PC-9 (cell line): ENCODE data around the gene UBQLN1. TPM values are rescaled to one million over a fixed set of nuclear protein-coding genes. Genes with fewer than 3 reads are reported as not detected.

Experiments used
- BruUV-seq: library from RNA; stranded (reverse); fragments of 400-500 nt; replicated peaks from 2 replicates; lab custom pipeline; 2021; lab: Mats Ljungman, UMichigan
- CTCF ChIA-PET: fragments of 300-600 bp; sonication (Branson Sonifier 250); formaldehyde crosslinking; loops from one replicate; lab custom pipeline; 2022; ENCODE audit warnings: antibody characterized with exemption; lab: Charles Lee
- POLR2A ChIA-PET: fragments of 300-600 bp; sonication (Branson Sonifier 250); formaldehyde crosslinking; loops from one replicate; lab custom pipeline; 2022; ENCODE audit warnings: antibody characterized with exemption; ENCODE audit not compliant: unreplicated experiment; lab: Charles Lee
- DNase-seq, 2 experiments: peaks; one replicate each; pipeline versions ENCODE4 v3.0.0 to v3.0.0-alpha.2; 2015 to 2022; ENCODE audit warnings: mixed read lengths in 1 of 2
- H2AFZ ChIP-seq: fragments of 200-600 bp; sonication (generic); 2 replicates; pipeline ENCODE4 v1.8.1; 2017; ENCODE audit warnings: antibody characterized with exemption
- H3F3A ChIP-seq: fragments of 200-600 bp; sonication (generic); 2 replicates; pipeline ENCODE4 v1.8.1; 2017; ENCODE audit warnings: antibody characterized with exemption, mild to moderate bottlenecking, low read depth; ENCODE audit not compliant: insufficient read depth
- H3K27ac ChIP-seq: fragments of 200-600 bp; sonication (generic); 2 replicates; pipeline ENCODE4 v1.6.1; 2016; ENCODE audit warnings: mixed run types
- H3K27me3 ChIP-seq: fragments of 200-600 bp; sonication (generic); 2 replicates; pipeline ENCODE4 v1.6.1; 2016; ENCODE audit warnings: low read depth, mixed run types; ENCODE audit not compliant: insufficient read depth
- H3K36me3 ChIP-seq: fragments of 200-600 bp; sonication (generic); 2 replicates; pipeline ENCODE4 v1.6.1; 2016; ENCODE audit warnings: low read depth, mixed run types
- H3K4me1 ChIP-seq: fragments of 200-600 bp; sonication (generic); replicated peaks from 2 replicates; pipeline ENCODE4 v1.6.1; 2016; ENCODE audit warnings: mixed run types; ENCODE audit not compliant: insufficient read depth
- H3K4me2 ChIP-seq: fragments of 200-600 bp; sonication (generic); 2 replicates; pipeline ENCODE4 v1.6.1; 2017; ENCODE audit warnings: mixed run types
- H3K4me3 ChIP-seq: fragments of 200-600 bp; sonication (generic); 2 replicates; pipeline ENCODE4 v1.6.1; 2016; ENCODE audit warnings: mixed run types
- H3K79me2 ChIP-seq: fragments of 200-600 bp; sonication (generic); 2 replicates; pipeline ENCODE4 v1.6.1; 2017; ENCODE audit warnings: low read depth, mixed run types
- H3K9me2 ChIP-seq: fragments of 200-600 bp; sonication (generic); 2 replicates; pipeline ENCODE4 v1.8.1; 2017; ENCODE audit warnings: mild to moderate bottlenecking; ENCODE audit not compliant: insufficient read depth
- H3K9me3 ChIP-seq: fragments of 200-600 bp; sonication (generic); 2 replicates; pipeline ENCODE4 v1.8.1; 2016; ENCODE audit warnings: low read depth; ENCODE audit not compliant: insufficient read depth
- H4K20me1 ChIP-seq: fragments of 200-600 bp; sonication (generic); 2 replicates; pipeline ENCODE4 v1.8.1; 2017; ENCODE audit not compliant: insufficient read depth
- CTCF ChIP-seq: fragments of 200-600 bp; sonication (generic); conservative IDR thresholded peaks from 2 replicates; pipeline ENCODE4 v1.6.1; 2017; ENCODE audit warnings: mixed run types, antibody characterized with exemption, mild to moderate bottlenecking, moderate library complexity
- EZH2 ChIP-seq: fragments of 200-600 bp; sonication (generic); IDR thresholded peaks from 2 replicates; pipeline ENCODE4 v1.8.0; 2017; ENCODE audit warnings: antibody characterized with exemption, low read depth
- intact Hi-C: fragments of 100-400 bp; cut with micrococcal nuclease; formaldehyde crosslinking; loops from one replicate; pipeline ENCODE4 v1.10.0; 2022; ENCODE audit not compliant: unreplicated experiment
- total RNA-seq: library from RNA; stranded (reverse); gene quantifications from 2 replicates; pipeline ENCODE4 v1.2.3, GENCODE V29; 2021

Gene UBQLN1
- total RNA-seq, 1 experiment from 2014 or later = 129 TPM

- Histone ChIP-seq H3K4me1 (no peaks in the 10 kb centered on the region), H3K27me3 (no peaks in the 10 kb centered on the region), H3K9me2 (no peaks in the 10 kb centered on the region), H3K27ac (no peak overlapping the region), H3K9me3 (no peaks in the 10 kb centered on the region), H3F3A (no peaks in the 10 kb centered on the region; the same call in 1 of the 2 replicates), H3K4me3 (no peak overlapping the region), H2AFZ (no peak overlapping the region), H3K4me2 (no peak overlapping the region), H3K79me2 (peaks cover 15% of the 10 kb centered on the region), H3K36me3 (peaks cover 29% of the 10 kb centered on the region; the same call in 1 of the 2 replicates), H4K20me1 (peaks cover 53% of the 10 kb centered on the region)
- TF ChIP-seq EZH2 = no peak
- TF ChIP-seq CTCF = no peak
- POLR2A ChIA-PET = no interaction called here
- intact Hi-C loops = no loop called here
- no TSS peak for BruUV-seq
- CTCF ChIA-PET = no interaction called here
- DNase-seq = no peak
These were observed 32.3 kb downstream of the UBQLN1 start for GRCh38 chr9:83675466-83675865.

GRCh38 chr9:83671451-83671850 lies 36.3 kb downstream of the UBQLN1 start:
- CTCF ChIA-PET = no interaction called here
- no peaks in the 10 kb centered on the region for H3K4me1 ChIP-seq
- no TSS peak for BruUV-seq
- H3K79me2 ChIP-seq = peaks cover 13% of the 10 kb centered on the region
- no peaks in the 10 kb centered on the region for H3K9me3 ChIP-seq
- H3F3A ChIP-seq = no peaks in the 10 kb centered on the region; the same call in 1 of the 2 replicates
- no peak overlapping the region for H3K4me2 ChIP-seq
- intact Hi-C loops = no loop called here
- H3K9me2 ChIP-seq = no peaks in the 10 kb centered on the region
- no peak overlapping the region for H3K4me3 ChIP-seq
- peaks cover 53% of the 10 kb centered on the region for H4K20me1 ChIP-seq
- peaks cover 28% of the 10 kb centered on the region for H3K36me3 ChIP-seq
- H3K27ac ChIP-seq = no peak overlapping the region
- POLR2A ChIA-PET = no interaction called here
- no peak for TF ChIP-seq EZH2
- no peak for TF ChIP-seq CTCF
- H2AFZ ChIP-seq = no peak overlapping the region
- DNase-seq = no peak
- no peaks in the 10 kb centered on the region for H3K27me3 ChIP-seq

- BruUV-seq = no TSS peak
- Histone ChIP-seq H3K4me1 (no peaks in the 10 kb centered on the region), H3K27me3 (no peaks in the 10 kb centered on the region), H3K9me3 (no peaks in the 10 kb centered on the region), H4K20me1 (peaks cover 50% of the 10 kb centered on the region), H3F3A (no peaks in the 10 kb centered on the region; the same call in 1 of the 2 replicates), H3K27ac (no peak overlapping the region), H3K79me2 (peaks cover 6% of the 10 kb centered on the region), H2AFZ (no peak overlapping the region), H3K9me2 (no peaks in the 10 kb centered on the region), H3K4me2 (no peak overlapping the region), H3K36me3 (peaks cover 35% of the 10 kb centered on the region), H3K4me3 (no peak overlapping the region)
- no peak for DNase-seq
- intact Hi-C loops = no loop called here
- POLR2A ChIA-PET = no interaction called here
- no peak for TF ChIP-seq CTCF
- no peak for TF ChIP-seq EZH2
- CTCF ChIA-PET = no interaction called here
These were observed 37.4 kb downstream of the UBQLN1 start for GRCh38 chr9:83670381-83670780.
